ENCODE measurements around the gene SDK1. TPM values are rescaled to one million over a fixed set of nuclear protein-coding genes. Genes with fewer than 3 reads are reported as not detected.

The SDK1 gene
- total RNA-seq, 2 experiments from 2014 or later: 0.19 to 0.36 TPM

- no TSS peak for BruUV-seq (replicated peaks)
Measured at GRCh38 chr7:3767917-3768777, 467.1 kb downstream of the SDK1 start.

DNA sequence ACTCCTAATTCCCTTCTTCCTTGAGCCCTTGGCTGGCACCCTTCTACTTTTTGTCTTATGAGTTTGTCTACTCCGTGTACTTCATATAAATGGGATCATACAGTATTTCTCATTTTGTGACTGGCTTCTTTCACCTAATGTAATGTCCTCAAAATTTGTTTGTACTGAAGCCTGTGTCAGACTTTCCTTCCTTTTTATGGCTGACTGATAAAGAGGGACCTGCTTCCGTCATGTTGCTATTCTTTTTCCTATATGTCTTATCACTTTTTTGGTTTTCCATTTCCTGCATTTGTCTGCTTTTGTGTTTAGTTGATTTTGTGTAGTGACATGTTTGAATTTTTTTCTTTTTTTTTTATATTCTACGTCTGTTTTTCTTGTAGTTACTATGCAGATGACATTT is 470.9 kb downstream of the SDK1 start:
- no peak overlapping the region for H2AFZ ChIP-seq (ENCODE audit: low read length)
- CTCF ChIA-PET (ENCODE audit: unreplicated experiment): no interaction called here
- no peaks in the 10 kb centered on the region for H3K79me2 ChIP-seq (ENCODE audit: insufficient read depth, low read depth, low read length)
- no peaks in the 10 kb centered on the region for H3K9me2 ChIP-seq (ENCODE audit: insufficient read depth, low read length)
- no peak overlapping the region for H3K27ac ChIP-seq (ENCODE audit: low read depth, low read length, poor library complexity, severe bottlenecking)
- no peaks in the 10 kb centered on the region for H3K36me3 ChIP-seq (ENCODE audit: insufficient read depth, low read length)
- no peak overlapping the region for H3K4me3 ChIP-seq (ENCODE audit: low read depth, low read length, poor library complexity, severe bottlenecking)
- no peaks in the 10 kb centered on the region for H3K4me1 ChIP-seq (ENCODE audit: insufficient read depth, low read length, poor library complexity, severe bottlenecking)
- no peaks in the 10 kb centered on the region for H3K9me3 ChIP-seq (ENCODE audit: low read length)
- DNase-seq (ENCODE audit: low spot score): no peak
- no TSS peak for BruUV-seq (replicated peaks)
- no peak for TF ChIP-seq EZH2phosphoT487 (IDR thresholded peaks at IDR 0.05; ENCODE audit: borderline replicate concordance, low read depth, low read length)
- TF ChIP-seq, protein P1, sequence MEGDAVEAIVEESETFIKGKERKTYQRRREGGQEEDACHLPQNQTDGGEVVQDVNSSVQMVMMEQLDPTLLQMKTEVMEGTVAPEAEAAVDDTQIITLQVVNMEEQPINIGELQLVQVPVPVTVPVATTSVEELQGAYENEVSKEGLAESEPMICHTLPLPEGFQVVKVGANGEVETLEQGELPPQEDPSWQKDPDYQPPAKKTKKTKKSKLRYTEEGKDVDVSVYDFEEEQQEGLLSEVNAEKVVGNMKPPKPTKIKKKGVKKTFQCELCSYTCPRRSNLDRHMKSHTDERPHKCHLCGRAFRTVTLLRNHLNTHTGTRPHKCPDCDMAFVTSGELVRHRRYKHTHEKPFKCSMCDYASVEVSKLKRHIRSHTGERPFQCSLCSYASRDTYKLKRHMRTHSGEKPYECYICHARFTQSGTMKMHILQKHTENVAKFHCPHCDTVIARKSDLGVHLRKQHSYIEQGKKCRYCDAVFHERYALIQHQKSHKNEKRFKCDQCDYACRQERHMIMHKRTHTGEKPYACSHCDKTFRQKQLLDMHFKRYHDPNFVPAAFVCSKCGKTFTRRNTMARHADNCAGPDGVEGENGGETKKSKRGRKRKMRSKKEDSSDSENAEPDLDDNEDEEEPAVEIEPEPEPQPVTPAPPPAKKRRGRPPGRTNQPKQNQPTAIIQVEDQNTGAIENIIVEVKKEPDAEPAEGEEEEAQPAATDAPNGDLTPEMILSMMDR (conservative IDR thresholded peaks at IDR 0.05; ENCODE audit: low read length): no peak
- intact Hi-C loops (cut with micrococcal nuclease; ENCODE audit: unreplicated experiment): no loop called here
- H3K4me2 ChIP-seq (ENCODE audit: low read length): no peak overlapping the region
- POLR2A ChIA-PET: no interaction called here
- H4K20me1 ChIP-seq (ENCODE audit: insufficient read depth, low read length): no peaks in the 10 kb centered on the region

More at GRCh38 chr7:3767917-3768777, 467.1 kb downstream of the SDK1 start:
- ChIA-PET POLR2A (no interaction called here), CTCF (ENCODE audit: unreplicated experiment) (no interaction called here)
- TF ChIP-seq EZH2phosphoT487 (IDR thresholded peaks at IDR 0.05; ENCODE audit: borderline replicate concordance, low read depth, low read length): no peak
- TF ChIP-seq, protein P1 (conservative IDR thresholded peaks at IDR 0.05; ENCODE audit: low read length): no peak
- no peaks in the 10 kb centered on the region for H3K4me1 ChIP-seq (ENCODE audit: insufficient read depth, low read length, poor library complexity, severe bottlenecking)
- no peak overlapping the region for H3K27ac ChIP-seq (ENCODE audit: low read depth, low read length, poor library complexity, severe bottlenecking)
- no peaks in the 10 kb centered on the region for H3K9me3 ChIP-seq (ENCODE audit: low read length)
- H3K9me2 ChIP-seq (ENCODE audit: insufficient read depth, low read length): no peaks in the 10 kb centered on the region
- no peak overlapping the region for H2AFZ ChIP-seq (ENCODE audit: low read length)
- no peaks in the 10 kb centered on the region for H3K36me3 ChIP-seq (ENCODE audit: insufficient read depth, low read length)
- H3K4me2 ChIP-seq (ENCODE audit: low read length): no peak overlapping the region
- no peaks in the 10 kb centered on the region for H4K20me1 ChIP-seq (ENCODE audit: insufficient read depth, low read length)
- intact Hi-C loops (cut with micrococcal nuclease; ENCODE audit: unreplicated experiment): no loop called here
- H3K4me3 ChIP-seq (ENCODE audit: low read depth, low read length, poor library complexity, severe bottlenecking): no peak overlapping the region
- H3K79me2 ChIP-seq (ENCODE audit: insufficient read depth, low read depth, low read length): no peaks in the 10 kb centered on the region
- DNase-seq (ENCODE audit: low spot score): no peak

GRCh38 chr7:3778345-3778744 is 477.3 kb downstream of the SDK1 start:
- Histone ChIP-seq H4K20me1 (ENCODE audit: insufficient read depth, low read length) (no peaks in the 10 kb centered on the region), H3K27ac (ENCODE audit: low read depth, low read length, poor library complexity, severe bottlenecking) (no peak overlapping the region), H2AFZ (ENCODE audit: low read length) (no peak overlapping the region), H3K9me3 (ENCODE audit: low read length) (0 out of 2 replicates have a peak, but pooled peaks cover 20% of the 10 kb centered on the region), H3K79me2 (ENCODE audit: insufficient read depth, low read depth, low read length) (no peaks in the 10 kb centered on the region), H3K4me1 (ENCODE audit: insufficient read depth, low read length, poor library complexity, severe bottlenecking) (no peaks in the 10 kb centered on the region), H3K9me2 (ENCODE audit: insufficient read depth, low read length) (no peaks in the 10 kb centered on the region), H3K4me3 (ENCODE audit: low read depth, low read length, poor library complexity, severe bottlenecking) (no peak overlapping the region), H3K36me3 (ENCODE audit: insufficient read depth, low read length) (no peaks in the 10 kb centered on the region), H3K4me2 (ENCODE audit: low read length) (no peak overlapping the region)
- ChIA-PET POLR2A (no interaction called here), CTCF (ENCODE audit: unreplicated experiment) (no interaction called here)
- TF ChIP-seq, protein P1 (conservative IDR thresholded peaks at IDR 0.05; ENCODE audit: low read length): no peak
- TF ChIP-seq EZH2phosphoT487 (IDR thresholded peaks at IDR 0.05; ENCODE audit: borderline replicate concordance, low read depth, low read length): no peak
- intact Hi-C loops (cut with micrococcal nuclease; ENCODE audit: unreplicated experiment): no loop called here
- no peak for DNase-seq (ENCODE audit: low spot score)
- no TSS peak for BruUV-seq (replicated peaks)

Measured in OCI-LY7 (cell line).